GM21367 (cell line): ENCODE results near the gene ZDHHC18.

Experiments used
- ATAC-seq: cut with Tn5 transposase; IDR thresholded peaks from one replicate; pipeline ENCODE4 v1.9.1; 2021; ENCODE audit not compliant: unreplicated experiment

Gene ZDHHC18, protein sequence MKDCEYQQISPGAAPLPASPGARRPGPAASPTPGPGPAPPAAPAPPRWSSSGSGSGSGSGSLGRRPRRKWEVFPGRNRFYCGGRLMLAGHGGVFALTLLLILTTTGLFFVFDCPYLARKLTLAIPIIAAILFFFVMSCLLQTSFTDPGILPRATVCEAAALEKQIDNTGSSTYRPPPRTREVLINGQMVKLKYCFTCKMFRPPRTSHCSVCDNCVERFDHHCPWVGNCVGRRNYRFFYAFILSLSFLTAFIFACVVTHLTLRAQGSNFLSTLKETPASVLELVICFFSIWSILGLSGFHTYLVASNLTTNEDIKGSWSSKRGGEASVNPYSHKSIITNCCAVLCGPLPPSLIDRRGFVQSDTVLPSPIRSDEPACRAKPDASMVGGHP

GRCh38 chr1:26826261-26827105 is at the start of gene ZDHHC18:
Gene ZDHHC18 (plus strand): TSS chr1:26826688. CDS start chr1:26826805, 117 bp downstream.
- ATAC-seq = peak; percentile 65

- ATAC-seq = no peak
These were observed 47.3 kb upstream of the ZDHHC18 start for GRCh38 chr1:26779098-26779668.

GRCh38 chr1:26780344-26780957 is 46.0 kb upstream of the ZDHHC18 start:
- ATAC-seq = no peak

DNA sequence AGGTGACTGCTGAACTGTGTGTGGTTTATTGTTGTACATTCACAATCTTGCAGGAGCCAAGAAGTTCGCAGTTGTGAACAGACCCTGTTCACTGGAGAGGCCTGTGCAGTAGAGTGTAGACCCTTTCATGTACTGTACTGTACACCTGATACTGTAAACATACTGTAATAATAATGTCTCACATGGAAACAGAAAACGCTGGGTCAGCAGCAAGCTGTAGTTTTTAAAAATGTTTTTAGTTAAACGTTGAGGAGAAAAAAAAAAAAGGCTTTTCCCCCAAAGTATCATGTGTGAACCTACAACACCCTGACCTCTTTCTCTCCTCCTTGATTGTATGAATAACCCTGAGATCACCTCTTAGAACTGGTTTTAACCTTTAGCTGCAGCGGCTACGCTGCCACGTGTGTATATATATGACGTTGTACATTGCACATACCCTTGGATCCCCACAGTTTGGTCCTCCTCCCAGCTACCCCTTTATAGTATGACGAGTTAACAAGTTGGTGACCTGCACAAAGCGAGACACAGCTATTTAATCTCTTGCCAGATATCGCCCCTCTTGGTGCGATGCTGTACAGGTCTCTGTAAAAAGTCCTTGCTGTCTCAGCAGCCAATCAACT is 45.2 kb upstream of the ZDHHC18 start:
- ATAC-seq = no peak

DNA sequence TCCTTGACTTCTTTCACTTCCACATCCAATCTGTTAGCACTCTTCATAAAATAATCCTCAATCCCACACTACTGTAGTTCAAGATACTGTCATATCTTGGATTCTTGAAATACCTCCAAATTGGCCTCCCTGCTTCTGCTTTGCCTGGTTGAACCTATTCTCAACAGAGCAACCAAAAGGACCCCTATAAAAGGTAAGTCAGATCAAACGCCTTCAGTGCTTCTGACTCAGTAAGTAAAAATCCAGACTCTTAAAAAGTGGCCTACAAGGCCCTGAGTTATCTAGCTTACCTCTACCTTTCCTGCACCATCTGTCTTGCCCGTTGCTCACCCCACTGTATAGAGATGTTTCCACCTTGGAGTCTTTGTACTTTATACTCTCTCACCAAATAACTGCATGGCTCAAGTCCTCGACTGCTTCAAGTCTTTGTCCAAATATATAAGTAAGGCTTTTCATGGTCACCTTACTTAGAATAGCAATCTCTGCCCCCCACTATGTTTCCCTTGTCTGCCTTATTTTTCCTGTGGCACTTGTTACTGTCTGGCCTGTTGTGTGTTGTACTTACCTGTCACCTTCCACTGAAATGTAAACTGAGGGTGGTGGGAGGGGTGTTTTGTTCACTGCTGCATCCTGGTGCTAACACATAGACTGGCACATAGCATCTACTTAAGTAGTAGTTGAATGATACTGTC is 43.8 kb upstream of the ZDHHC18 start:
- no peak for ATAC-seq

DNA sequence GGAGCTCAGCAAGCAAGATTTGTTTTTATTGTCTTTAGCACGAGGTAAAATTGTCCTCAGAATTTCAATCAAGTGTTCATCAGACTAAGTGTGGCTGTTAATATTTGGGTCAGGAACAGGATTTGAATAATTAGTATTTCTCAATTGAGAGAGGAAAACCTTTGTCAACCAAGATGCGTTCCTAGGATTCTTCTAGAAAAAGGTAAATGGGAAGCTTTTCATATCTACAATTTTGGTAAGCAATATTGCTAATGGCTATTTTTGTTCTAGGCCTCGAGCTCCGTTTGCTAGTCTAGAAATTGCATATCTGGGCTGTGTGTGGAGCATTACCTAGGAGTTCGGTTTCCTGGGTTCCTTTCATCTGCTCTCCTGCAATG is 42.9 kb upstream of the ZDHHC18 start:
- no peak for ATAC-seq

GRCh38 chr1:26784023-26784871 is 42.2 kb upstream of the ZDHHC18 start:
- ATAC-seq = no peak

DNA sequence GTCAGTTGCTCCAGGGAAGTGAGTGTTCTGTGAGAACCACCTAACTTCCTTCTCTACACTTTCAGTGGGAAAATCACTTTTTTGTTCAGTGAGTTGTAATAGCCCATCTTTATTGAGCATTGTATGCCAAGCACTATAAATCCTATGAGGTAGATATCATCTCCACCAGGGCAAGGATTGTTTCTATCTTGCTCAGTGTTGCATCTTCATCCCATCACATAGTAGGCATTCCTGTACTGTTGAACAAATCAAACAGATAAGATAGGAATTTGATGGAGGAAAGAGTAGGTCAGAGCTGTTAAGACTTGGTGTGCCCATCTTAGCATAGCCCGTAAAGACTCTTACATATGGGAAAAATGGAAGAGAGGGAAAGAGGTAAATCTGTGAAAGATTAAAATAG is 41.6 kb upstream of the ZDHHC18 start:
- no peak for ATAC-seq

GRCh38 chr1:26785611-26786436 is 40.7 kb upstream of the ZDHHC18 start:
- ATAC-seq = no peak

DNA sequence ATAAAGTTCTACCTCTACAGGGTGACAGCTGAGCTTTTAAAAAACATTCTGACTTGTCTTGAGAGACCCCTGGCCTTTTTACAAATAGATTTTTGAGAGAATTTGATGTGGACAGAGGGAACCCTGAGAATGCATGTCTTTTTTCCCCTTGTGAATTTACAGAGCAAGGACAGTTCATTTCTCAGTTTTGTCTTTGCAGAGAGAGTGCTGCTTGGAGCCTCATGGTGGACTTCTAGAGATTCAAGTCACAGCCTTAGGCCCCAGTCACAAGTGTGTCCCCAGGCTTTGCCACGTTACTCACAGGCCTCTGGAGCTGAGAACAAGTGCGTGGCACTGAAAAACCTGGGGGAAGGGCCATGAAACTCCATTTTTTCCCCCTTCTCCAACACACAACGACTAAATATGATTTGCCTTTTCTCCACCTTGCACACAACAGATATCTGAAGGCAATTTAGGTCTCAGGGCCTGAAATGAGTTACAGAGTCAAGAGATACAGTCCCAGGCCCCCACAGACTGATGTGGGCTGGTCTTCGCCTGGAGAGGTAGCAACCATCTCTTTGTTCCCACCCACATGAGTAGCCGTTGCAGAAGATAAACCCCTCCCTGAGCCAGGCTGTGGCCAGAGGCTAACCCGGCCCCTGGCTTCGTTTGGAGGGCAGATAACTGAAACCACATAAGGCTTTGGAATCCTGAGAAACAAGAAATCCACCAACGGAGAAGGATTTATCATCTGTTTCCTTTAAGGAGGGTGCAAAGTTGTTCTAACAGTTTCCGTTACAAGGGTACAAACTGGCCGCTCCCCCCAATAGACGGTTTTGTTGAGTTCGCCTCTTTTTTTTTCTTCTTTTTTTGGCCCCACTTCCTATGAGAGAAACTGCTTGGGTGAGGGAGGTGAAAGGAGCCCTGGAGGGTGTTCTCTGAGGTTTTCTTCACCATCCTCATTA is 39.8 kb upstream of the ZDHHC18 start:
- ATAC-seq = no peak

DNA sequence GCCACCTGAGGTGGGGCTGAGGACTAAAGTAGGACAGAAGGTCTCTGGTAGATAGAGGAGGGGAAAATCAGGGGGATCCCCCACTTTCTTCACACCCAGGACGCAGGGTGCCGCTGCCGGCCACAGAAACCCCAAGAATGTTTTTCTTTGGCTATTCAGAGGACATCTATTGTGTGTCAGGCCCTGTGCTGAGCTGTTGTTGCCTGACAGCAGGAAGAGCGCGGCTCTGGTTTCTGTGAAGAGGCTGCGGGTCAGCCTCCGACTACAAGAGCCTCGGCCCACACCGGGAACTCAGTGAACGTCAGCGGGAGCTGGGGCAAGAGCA is 39.1 kb upstream of the ZDHHC18 start:
- ATAC-seq = peak; percentile 31

- ATAC-seq = peak; percentile 42
These were observed 38.6 kb upstream of the ZDHHC18 start, which contains the start of gene PIGV for GRCh38 chr1:26787706-26788514. Gene PIGV (plus strand): TSS chr1:26787950. CDS start chr1:26790816, 2,866 bp downstream.

GRCh38 chr1:26788515-26788785 is 38.0 kb upstream of the ZDHHC18 start:
- ATAC-seq = no peak

GRCh38 chr1:26788836-26789611 is 37.5 kb upstream of the ZDHHC18 start:
- ATAC-seq = no peak

GRCh38 chr1:26789612-26789865 is 36.9 kb upstream of the ZDHHC18 start:
- no peak for ATAC-seq

DNA sequence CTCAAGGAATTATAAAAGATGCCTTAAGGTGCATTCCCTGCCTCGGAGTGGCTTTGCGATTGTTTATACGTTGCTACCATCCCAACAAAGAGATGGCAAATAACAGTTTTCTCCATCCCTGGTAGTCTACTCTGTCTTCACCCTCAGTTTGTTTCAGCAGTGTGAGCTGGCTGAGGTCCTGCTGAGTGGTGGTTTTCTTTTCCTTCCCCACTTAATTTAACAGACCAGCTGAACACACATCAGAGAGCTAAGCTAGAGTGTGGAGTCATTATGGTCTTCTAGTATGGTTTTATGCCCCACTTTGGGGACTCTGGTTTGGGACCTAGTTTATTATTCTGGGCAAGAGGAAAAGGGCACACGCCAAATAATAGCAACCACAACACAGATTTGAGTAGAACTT is 36.6 kb upstream of the ZDHHC18 start:
- ATAC-seq = no peak
